HL-60/S4 treated with retinoic acid at 250 ng/mL for 4 days and 3 days (cell line): ENCODE measurements around the gene NCAM1.

Experiments used
- in situ Hi-C: fragments of 300-500 bp; cut with MboI; formaldehyde crosslinking; loops from 2 replicates; pipeline ENCODE4 v1.7.0; 2022; ENCODE audit warnings: low sequenced_read_pairs

The NCAM1 gene

GRCh38 chr11:112967082-112967481, 5.9 kb downstream of the NCAM1 start:
- in situ Hi-C loops: no loop called here

GRCh38 chr11:112968941-112969713, 7.9 kb downstream of the NCAM1 start:
- in situ Hi-C loops: no loop called here

DNA sequence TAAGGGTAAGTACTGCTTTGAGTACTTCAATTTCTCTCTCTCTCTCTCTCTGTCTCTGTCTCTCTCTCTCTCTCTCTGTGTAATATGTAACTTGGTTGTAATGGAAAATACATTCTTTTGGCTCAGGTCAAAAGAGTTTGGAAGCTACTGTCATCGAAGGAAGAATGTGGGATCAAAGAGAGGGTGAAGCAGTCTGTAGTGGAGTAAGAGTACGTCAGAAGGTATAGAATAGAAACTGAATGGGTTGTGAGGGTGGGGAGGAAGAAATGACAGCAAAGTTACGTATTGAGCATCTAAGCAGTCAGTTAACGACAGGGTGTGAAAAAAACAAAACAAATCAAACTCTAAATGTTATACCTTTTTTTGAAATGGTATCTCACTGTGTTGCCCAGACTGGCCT, 10.0 kb downstream of the NCAM1 start:
- in situ Hi-C loops: no loop called here

GRCh38 chr11:112971827-112972226, 10.6 kb downstream of the NCAM1 start:
- in situ Hi-C loops: no loop called here

GRCh38 chr11:112972399-112973145, 11.4 kb downstream of the NCAM1 start:
- in situ Hi-C loops: no loop called here

DNA sequence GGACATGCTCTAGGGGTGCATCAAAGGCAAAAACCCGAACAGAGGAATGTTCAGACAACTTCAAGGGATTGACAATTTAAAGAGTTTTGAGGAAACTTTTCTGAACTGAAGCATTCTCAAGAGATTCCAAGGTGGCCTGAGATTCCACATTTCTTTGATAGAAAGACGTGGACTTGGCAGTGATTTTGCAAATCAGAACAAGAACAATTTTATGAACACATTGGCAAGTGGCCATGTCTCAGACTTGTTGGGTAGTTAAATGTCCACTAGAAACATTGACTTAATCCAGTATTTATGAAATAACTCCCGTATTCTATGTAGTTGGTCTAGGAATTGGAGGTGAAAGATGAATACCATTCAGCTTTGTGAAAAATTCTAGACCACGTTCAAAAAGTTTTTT, 13.8 kb downstream of the NCAM1 start:
- in situ Hi-C loops: no loop called here

GRCh38 chr11:112975493-112975892, 14.3 kb downstream of the NCAM1 start:
- in situ Hi-C loops: no loop called here

DNA sequence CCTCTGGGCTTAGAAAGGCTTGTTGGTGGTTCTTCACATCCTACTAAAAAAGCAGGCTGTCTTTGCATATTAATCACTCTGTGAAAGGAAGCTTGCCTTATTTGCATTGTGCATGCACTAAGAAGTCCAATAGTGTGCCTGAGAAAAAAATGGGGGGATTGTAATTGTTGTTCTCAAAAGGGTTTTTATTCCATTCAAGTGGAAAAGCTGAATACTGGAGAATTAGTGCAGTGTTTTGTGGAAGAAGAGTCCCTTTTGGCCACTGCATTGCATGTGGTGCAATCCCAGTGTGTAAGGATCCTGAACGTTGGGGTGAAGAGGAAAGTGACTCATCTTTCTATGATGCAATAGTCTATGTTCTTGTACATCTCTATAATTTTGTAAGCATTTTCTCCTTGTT, 16.5 kb downstream of the NCAM1 start:
- in situ Hi-C loops: no loop called here

- in situ Hi-C loops: no loop called here
These were observed 22.7 kb downstream of the NCAM1 start for GRCh38 chr11:112983887-112984286.

- in situ Hi-C loops: no loop called here
These were observed 28.0 kb downstream of the NCAM1 start for GRCh38 chr11:112989198-112989597.

- in situ Hi-C loops: no loop called here
These were observed 32.6 kb downstream of the NCAM1 start for GRCh38 chr11:112993808-112994207.

DNA sequence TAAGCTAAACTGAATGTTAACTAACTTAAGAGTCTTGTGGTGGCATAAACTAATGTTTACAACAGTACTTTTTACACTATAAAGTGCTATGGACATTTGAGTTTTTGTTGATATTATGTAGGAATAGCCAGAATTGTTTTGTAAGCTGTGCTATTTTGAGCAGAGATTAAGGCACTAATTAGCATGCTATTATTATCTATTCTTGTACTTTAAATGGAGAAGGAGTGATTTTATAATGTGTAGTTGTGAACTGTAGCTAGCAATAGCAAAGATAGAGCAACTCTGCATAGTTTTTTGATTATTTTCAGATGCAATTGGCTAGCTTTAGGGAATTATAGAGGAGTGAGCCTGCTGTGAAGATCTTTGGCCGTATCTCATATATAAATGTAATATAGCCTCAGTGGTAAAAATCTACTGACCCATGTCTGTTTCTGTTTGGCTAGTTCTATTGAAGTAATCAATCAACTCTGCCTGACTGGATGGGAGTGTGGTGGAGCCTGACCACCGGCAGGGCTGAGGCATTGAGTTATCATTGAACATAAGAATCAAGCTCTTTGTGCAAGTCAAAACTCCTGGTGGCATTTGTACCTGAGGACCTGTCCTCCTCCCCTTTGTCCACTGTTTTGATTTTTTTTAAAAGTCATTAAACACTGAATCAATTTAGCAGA, 34.3 kb downstream of the NCAM1 start:
- in situ Hi-C loops: no loop called here

DNA sequence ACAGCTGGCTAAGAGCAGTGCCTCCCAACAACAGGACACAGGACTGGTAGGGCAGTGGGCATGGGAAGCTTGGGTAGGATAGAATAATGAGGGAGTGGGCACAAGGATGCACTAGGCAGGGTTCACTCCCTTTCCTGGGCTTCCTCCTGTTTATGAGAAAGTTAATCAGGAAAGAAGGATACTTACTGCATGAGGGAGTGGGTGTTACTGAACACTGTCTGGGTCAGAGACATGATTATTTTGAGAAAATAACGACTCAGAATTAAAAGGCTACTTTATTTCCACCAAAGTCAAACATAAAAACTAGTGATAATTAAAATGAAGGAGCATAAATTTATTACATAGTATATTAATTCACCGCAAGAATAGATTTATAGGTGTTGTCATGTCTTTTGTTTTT, 35.8 kb downstream of the NCAM1 start:
- in situ Hi-C loops: no loop called here

- in situ Hi-C loops: no loop called here
These were observed 36.7 kb downstream of the NCAM1 start for GRCh38 chr11:112997857-112998466.

- in situ Hi-C loops: no loop called here
These were observed 38.3 kb downstream of the NCAM1 start for GRCh38 chr11:112999520-112999919.

DNA sequence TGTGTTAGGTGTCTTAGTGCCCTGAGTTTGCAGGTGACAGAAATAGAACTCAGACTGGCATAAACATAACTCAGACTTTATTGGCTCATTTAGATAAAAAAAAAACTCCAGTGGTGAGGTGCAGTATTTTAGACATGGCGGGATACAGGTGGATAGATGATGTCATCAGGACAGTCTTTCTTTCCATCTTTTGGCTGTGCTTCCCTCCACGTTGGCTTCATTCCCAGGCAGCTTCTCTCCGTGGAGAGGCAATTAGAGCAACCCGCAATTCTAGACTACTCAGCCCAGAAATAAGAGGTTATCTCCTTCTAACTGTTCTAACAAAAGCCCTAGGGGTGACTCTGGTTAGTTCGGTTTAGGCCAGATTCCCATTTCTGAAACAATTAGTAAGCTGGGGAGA, 40.5 kb downstream of the NCAM1 start:
- in situ Hi-C loops: no loop called here

- in situ Hi-C loops: no loop called here
These were observed 45.8 kb downstream of the NCAM1 start for GRCh38 chr11:113006896-113007445.

GRCh38 chr11:113014262-113015097, 53.3 kb downstream of the NCAM1 start:
- in situ Hi-C loops: no loop called here

DNA sequence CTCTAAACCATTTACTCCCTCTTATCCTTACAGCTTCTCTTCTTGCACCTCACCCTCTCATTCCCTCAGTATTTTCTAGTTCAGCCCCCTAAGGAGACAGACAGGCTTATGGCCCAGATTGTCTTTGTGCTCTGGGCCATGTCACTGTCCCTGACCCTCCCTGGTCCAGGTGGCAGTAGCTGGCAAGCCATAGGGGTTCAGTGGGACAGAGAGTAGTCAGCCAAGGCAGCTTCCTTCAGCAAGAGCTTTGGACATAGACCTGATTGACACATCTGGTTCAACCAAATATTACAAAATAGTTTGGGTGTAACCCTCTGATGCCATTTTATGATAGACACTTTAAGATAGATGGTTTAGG, 53.9 kb downstream of the NCAM1 start:
- in situ Hi-C loops: no loop called here

DNA sequence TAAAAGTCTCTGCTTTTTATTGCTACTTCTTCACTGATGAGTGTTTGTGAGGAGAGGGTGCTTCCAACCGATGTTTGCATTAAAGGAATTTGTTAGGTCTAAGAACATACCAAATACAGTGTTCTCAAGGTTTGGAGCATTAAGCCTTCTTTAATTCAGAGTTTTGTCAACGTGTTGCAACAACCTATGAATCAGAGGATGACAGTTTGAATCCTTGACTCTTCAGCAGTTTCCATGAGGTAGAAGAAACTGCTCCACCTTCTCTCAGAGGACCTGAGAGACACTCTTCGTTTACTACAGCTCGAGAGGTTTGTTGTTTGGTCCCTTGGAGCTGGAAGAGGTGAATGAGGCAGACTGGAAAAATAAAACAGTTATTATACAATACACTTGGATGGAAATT, 55.7 kb downstream of the NCAM1 start:
- in situ Hi-C loops: no loop called here
